GM12878 (cell line): ENCODE measurements around the gene RALBP1. TPM values are rescaled to one million over a fixed set of nuclear protein-coding genes. Genes with fewer than 3 reads are reported as not detected.

Experiments used
- ATAC-seq: fragments of 200-7000 bp; cut with Tn5 transposase; 3 replicates; pipeline ENCODE4 v1.9.1; 2020; ENCODE audit warnings: mild to moderate bottlenecking, moderate library complexity
- BruUV-seq: library from RNA; stranded (reverse); fragments of 400-500 nt; replicated peaks from 2 replicates; lab custom pipeline; 2021; lab: Mats Ljungman, UMichigan
- CTCF ChIA-PET: fragments of 300-600 bp; sonication (Branson Sonifier 250); formaldehyde crosslinking; extraction: SDS; loops from one replicate; lab custom pipeline; 2021; ENCODE audit warnings: inconsistent platforms; lab: Yijun Ruan, JAX
- POLR2A ChIA-PET: fragments of 350-600 bp; formaldehyde crosslinking; extraction: SDS; loops from one replicate; lab custom pipeline; 2021; ENCODE audit warnings: inconsistent platforms; lab: Charles Lee
- RAD21 ChIA-PET: fragments of 300-600 bp; sonication (Branson Sonifier 250); formaldehyde crosslinking; loops from one replicate; lab custom pipeline; 2023; ENCODE audit warnings: antibody characterized with exemption; ENCODE audit not compliant: unreplicated experiment; lab: Charles Lee
- SMC1A ChIA-PET: fragments of 300-600 bp; sonication (Branson Sonifier 250); formaldehyde crosslinking; loops from one replicate; lab custom pipeline; 2023; ENCODE audit not compliant: unreplicated experiment, uncharacterized antibody; lab: Charles Lee
- DNase-seq: peaks from one replicate; pipeline ENCODE4 v3.0.0-alpha.2; 2011; ENCODE audit warnings: low read depth, low spot score
- FAIRE-seq: peaks from 3 replicates; lab custom pipeline; 2011; peaks lifted over from hg19 to GRCh38; lab: Jason Lieb, UNC
- H2AFZ ChIP-seq: 2 replicates; pipeline ENCODE4 v1.6.0; 2011; ENCODE audit warnings: low read depth, low read length, control low read depth; ENCODE audit not compliant: control insufficient read depth
- H3K27ac ChIP-seq: 2 replicates; pipeline ENCODE4 v1.5.1; 2011; ENCODE audit warnings: control low read depth; ENCODE audit not compliant: control insufficient read depth, insufficient read depth
- H3K27me3 ChIP-seq, 2 experiments: replicated peaks in 1 of 2; 2 replicates each; pipeline versions ENCODE4 v1.6.0 to v1.6.1; 2011; ENCODE audit warnings: low read length in 1 of 2; ENCODE audit not compliant: control insufficient read depth in 2 of 2, insufficient read depth in 2 of 2
- H3K36me3 ChIP-seq, 2 experiments: 2 replicates each; pipeline ENCODE4 v1.5.1; 2011; ENCODE audit warnings: low read length in 1 of 2; ENCODE audit not compliant: control insufficient read depth in 2 of 2, insufficient read depth in 2 of 2
- H3K4me1 ChIP-seq: 2 replicates; pipeline ENCODE4 v1.6.1; 2011; ENCODE audit warnings: mild to moderate bottlenecking, low read length, moderate library complexity, mixed read lengths; ENCODE audit not compliant: control insufficient read depth, insufficient read depth
- H3K4me2 ChIP-seq: 2 replicates; pipeline ENCODE4 v1.6.0; 2011; ENCODE audit warnings: control low read depth; ENCODE audit not compliant: control insufficient read depth, insufficient read depth
- H3K4me3 ChIP-seq: fragments of 200-600 bp; sonication (generic); 2 replicates; pipeline ENCODE4 v1.5.1; 2016
- H3K79me2 ChIP-seq: 2 replicates; pipeline ENCODE4 v1.6.0; 2011; ENCODE audit warnings: low read length; ENCODE audit not compliant: control insufficient read depth, insufficient read depth
- H3K9ac ChIP-seq: 2 replicates; pipeline ENCODE4 v1.8.0; 2011; ENCODE audit warnings: low read length, control low read depth, mixed read lengths; ENCODE audit not compliant: control insufficient read depth, insufficient read depth
- H3K9me3 ChIP-seq: replicated peaks from 3 replicates; pipeline ENCODE4 v1.5.1; 2011; ENCODE audit warnings: mild to moderate bottlenecking, low read length; ENCODE audit not compliant: control insufficient read depth, insufficient read depth
- H4K20me1 ChIP-seq: 2 replicates; pipeline ENCODE4 v1.6.0; 2011; ENCODE audit not compliant: control insufficient read depth, insufficient read depth
- CREM ChIP-seq: IDR thresholded peaks from 2 replicates; pipeline ENCODE4 v1.6.1; 2014; ENCODE audit warnings: antibody characterized with exemption, low read depth
- EP300 ChIP-seq, 2 experiments: fragments of 150-350 bp in 1 of 2; IDR thresholded peaks; 2 replicates each; pipeline ENCODE4 v1.6.1; 2011 to 2012; ENCODE audit warnings: low read depth in 2 of 2, low read length in 2 of 2, borderline replicate concordance in 1 of 2, improper control_type of control experiment in 1 of 2, inconsistent platforms in 1 of 2; ENCODE audit not compliant: control insufficient read depth in 1 of 2
- ETV6 ChIP-seq, 2 experiments: fragments of 450-650 bp in 1 of 2; IDR thresholded peaks in 1 of 2; conservative IDR thresholded peaks in 1 of 2; 2 replicates each; pipeline ENCODE4 v1.6.1; 2014; ENCODE audit warnings: antibody characterized with exemption in 1 of 2, borderline replicate concordance in 1 of 2, low read depth in 1 of 2, mild to moderate bottlenecking in 1 of 2, moderate library complexity in 1 of 2
- MAX ChIP-seq: IDR thresholded peaks from 2 replicates; pipeline ENCODE4 v1.6.1; 2012; ENCODE audit warnings: low read depth, low read length, improper control_type of control experiment
- MEF2B ChIP-seq: fragments of 450-650 bp; IDR thresholded peaks from 2 replicates; pipeline ENCODE4 v1.6.1; 2018; ENCODE audit warnings: mild to moderate bottlenecking, moderate library complexity; ENCODE audit not compliant: partially characterized antibody, poor library complexity, severe bottlenecking
- SMC3 ChIP-seq: IDR thresholded peaks from 2 replicates; pipeline ENCODE4 v1.6.1; 2011; ENCODE audit warnings: low read length, improper control_type of control experiment, borderline replicate concordance
- WRNIP1 ChIP-seq: IDR thresholded peaks from 2 replicates; pipeline ENCODE4 v1.6.1; 2011; ENCODE audit warnings: low read depth, low read length, improper control_type of control experiment, borderline replicate concordance
- WGBS: methylation state at CpG from one replicate; pipeline ENCODE4 v1.1.6; 2016; ENCODE audit warnings: low lambda C conversion rate; ENCODE audit not compliant: insufficient replicate concordance, insufficient coverage; ENCODE audit errors: missing lambda C conversion rate; 5-methylcytosine and 5-hydroxymethylcytosine counted together
- in situ Hi-C: fragments of 300-500 bp; cut with MboI; formaldehyde crosslinking; loops from 9 replicates; pipeline ENCODE4 v1.14.3; 2018; ENCODE audit warnings: mixed read lengths
- intact Hi-C: fragments of 100-400 bp; cut with micrococcal nuclease; formaldehyde crosslinking; loops from one replicate; pipeline ENCODE4 v1.14.2; 2022; ENCODE audit not compliant: unreplicated experiment
- polyA plus RNA-seq, 11 experiments: library from polyadenylated mRNA; depleted of rRNA in 4 of 11; unstranded in 6 of 11; stranded (reverse) in 5 of 11; fragments of >200 nt; fragmentation: Nextera tagmentation in 4 of 11; fragmentation: Illumina TruSeq in 1 of 11; extraction: Ambion mirVana in 4 of 11; extraction: Trizol in 1 of 11; gene quantifications; 1 replicate in 1 of 11; 2 replicates in 10 of 11; pipeline versions ENCODE4 v1.2.1 to v1.2.3, GENCODE V29; 2011 to 2016; ENCODE audit warnings: inconsistent platforms in 2 of 11, missing spikeins in 2 of 11, low read depth in 1 of 11
- total RNA-seq, 4 experiments: library from RNA; depleted of rRNA in 3 of 4; stranded (reverse); fragments of >200 nt in 3 of 4; fragmentation: Illumina TruSeq in 1 of 4; extraction: Trizol in 1 of 4; gene quantifications; 2 replicates each; pipeline versions ENCODE4 v1.2.1 to v1.2.3, GENCODE V29; 2013 to 2021

RALBP1 gene
- total and polyA plus RNA-seq, 10 of the 15 experiments (the other 5 are each of a cell fraction or from before 2014, with no cell fraction given), result 11.2 to 46.9 (median 41.8) TPM

GRCh38 chr18:9539938-9540337 is 64.6 kb downstream of the RALBP1 start (continued):
- TF ChIP-seq MEF2B, result no peak

GRCh38 chr18:9542924-9543323 is 67.6 kb downstream of the RALBP1 start:
- DNase-seq, result no peak
- peaks cover 0 to 7% of the 10 kb centered on the region in 2 experiments; a peak in 1 of 4 replicates for H3K36me3 ChIP-seq
- H3K9me3 ChIP-seq, result no peaks in the 10 kb centered on the region
- H3K4me1 ChIP-seq, result no peaks in the 10 kb centered on the region
- no peak overlapping the region for H2AFZ ChIP-seq
- RAD21 ChIA-PET, result no interaction called here
- POLR2A ChIA-PET, result no interaction called here
- WGBS, result 67% methylated on average over 4 of the region's 4 CpGs
- H4K20me1 ChIP-seq, result no peaks in the 10 kb centered on the region
- CTCF ChIA-PET, result no interaction called here
- no peak for ATAC-seq
- intact Hi-C loops, result no loop called here
- H3K27me3 ChIP-seq, result no peaks in the 10 kb centered on the region
- no peak for TF ChIP-seq ETV6 (conservative IDR thresholded peaks at IDR 0.05 in 1 of 2, IDR thresholded peaks at IDR 0.05 in 1 of 2; ENCODE audit: borderline replicate concordance in 1 of 2, low read depth in 1 of 2)
- no peak for TF ChIP-seq EP300 (IDR thresholded peaks at IDR 0.05; ENCODE audit: borderline replicate concordance in 1 of 2, control insufficient read depth in 1 of 2, low read depth in 2 of 2, low read length in 2 of 2)
- no peak for TF ChIP-seq WRNIP1
- TF ChIP-seq SMC3, result no peak
- TF ChIP-seq MAX, result no peak
- TF ChIP-seq CREM, result no peak
- TF ChIP-seq, all 136 proteins: peak for 0
- no peaks in the 10 kb centered on the region for H3K79me2 ChIP-seq
- no peak overlapping the region for H3K4me3 ChIP-seq
- no TSS peak for BruUV-seq
- in situ Hi-C loops, result no loop called here
- no peak for FAIRE-seq
- no peak overlapping the region for H3K9ac ChIP-seq
- H3K4me2 ChIP-seq, result no peak overlapping the region
- H3K27ac ChIP-seq, result no peak overlapping the region
- SMC1A ChIA-PET, result no interaction called here
